Endothelial cell of umbilical vein (primary cell): ENCODE measurements around the gene MKLN1.

ENCODE experiments used
- EZH2 ChIP-seq: IDR thresholded peaks from 2 replicates; pipeline ENCODE4 v1.6.1; 2012; ENCODE audit warnings: borderline replicate concordance, low read depth, mild to moderate bottlenecking, moderate library complexity, low read length, inconsistent platforms; ENCODE audit not compliant: severe bottlenecking
- FOS ChIP-seq: IDR thresholded peaks from 2 replicates; pipeline ENCODE4 v1.6.1; 2011; ENCODE audit warnings: mild to moderate bottlenecking, low read length, moderate library complexity, borderline replicate concordance; ENCODE audit not compliant: insufficient read depth
- JUN ChIP-seq: IDR thresholded peaks from 2 replicates; pipeline ENCODE4 v1.6.1; 2011; ENCODE audit warnings: borderline replicate concordance, low read depth; ENCODE audit not compliant: insufficient read length, insufficient read depth
- POLR2A ChIP-seq: IDR thresholded peaks from 2 replicates; pipeline ENCODE4 v1.6.1; 2012; ENCODE audit warnings: low read depth, mild to moderate bottlenecking, control low read depth, low read length
- POLR2AphosphoS5 ChIP-seq: IDR thresholded peaks from 2 replicates; pipeline ENCODE4 v1.6.1; 2012; ENCODE audit warnings: low read depth, mild to moderate bottlenecking, control low read depth, low read length, moderate library complexity; ENCODE audit not compliant: insufficient read depth
- TF ChIP-seq, protein P1 (sequence below), 2 donors: IDR thresholded peaks; 1 replicate in 1 of 2; 2 replicates in 1 of 2; pipeline ENCODE4 v1.5.1; 2011; ENCODE audit warnings: low read length in 2 of 2, mild to moderate bottlenecking in 2 of 2, moderate library complexity in 2 of 2, control low read depth in 1 of 2, inconsistent platforms in 1 of 2, low read depth in 1 of 2; ENCODE audit not compliant: insufficient read depth in 1 of 2; ENCODE audit errors: extremely low read depth in 1 of 2

DNA sequence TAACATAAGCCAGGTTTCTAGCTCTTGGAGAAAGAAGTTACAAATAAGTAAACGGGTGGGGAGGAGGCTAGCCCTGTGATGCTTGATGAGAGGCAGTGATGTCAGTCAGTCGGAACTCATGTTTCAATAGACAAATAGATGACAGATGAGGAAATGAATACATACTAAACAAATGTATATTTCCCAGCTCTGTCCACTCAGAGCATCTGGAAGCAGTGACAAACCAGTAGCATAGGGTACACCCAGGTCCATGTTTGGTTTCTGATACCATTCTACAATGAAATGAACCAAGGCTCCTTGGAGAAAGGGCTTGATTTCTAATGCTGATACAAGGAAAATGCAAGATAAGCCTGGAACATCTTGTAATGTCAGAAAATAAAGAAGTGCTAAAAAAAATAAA is 198.1 kb downstream of the MKLN1 start:
- TF ChIP-seq EZH2, result no peak
- TF ChIP-seq POLR2AphosphoS5, result no peak
- TF ChIP-seq, protein P1, sequence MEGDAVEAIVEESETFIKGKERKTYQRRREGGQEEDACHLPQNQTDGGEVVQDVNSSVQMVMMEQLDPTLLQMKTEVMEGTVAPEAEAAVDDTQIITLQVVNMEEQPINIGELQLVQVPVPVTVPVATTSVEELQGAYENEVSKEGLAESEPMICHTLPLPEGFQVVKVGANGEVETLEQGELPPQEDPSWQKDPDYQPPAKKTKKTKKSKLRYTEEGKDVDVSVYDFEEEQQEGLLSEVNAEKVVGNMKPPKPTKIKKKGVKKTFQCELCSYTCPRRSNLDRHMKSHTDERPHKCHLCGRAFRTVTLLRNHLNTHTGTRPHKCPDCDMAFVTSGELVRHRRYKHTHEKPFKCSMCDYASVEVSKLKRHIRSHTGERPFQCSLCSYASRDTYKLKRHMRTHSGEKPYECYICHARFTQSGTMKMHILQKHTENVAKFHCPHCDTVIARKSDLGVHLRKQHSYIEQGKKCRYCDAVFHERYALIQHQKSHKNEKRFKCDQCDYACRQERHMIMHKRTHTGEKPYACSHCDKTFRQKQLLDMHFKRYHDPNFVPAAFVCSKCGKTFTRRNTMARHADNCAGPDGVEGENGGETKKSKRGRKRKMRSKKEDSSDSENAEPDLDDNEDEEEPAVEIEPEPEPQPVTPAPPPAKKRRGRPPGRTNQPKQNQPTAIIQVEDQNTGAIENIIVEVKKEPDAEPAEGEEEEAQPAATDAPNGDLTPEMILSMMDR (IDR thresholded peaks at IDR 0.05; ENCODE audit: extremely low read depth in 1 of 2, insufficient read depth in 1 of 2, low read depth in 1 of 2, low read length in 2 of 2), result no peak
- peak; percentile 31 for TF ChIP-seq JUN
- no peak for TF ChIP-seq POLR2A
- peak; percentile 39 for TF ChIP-seq FOS
